GM19372 (cell line): ENCODE data around the gene ALG10B.

Experiments used
- ATAC-seq: cut with Tn5 transposase; IDR thresholded peaks from one replicate; pipeline ENCODE4 v1.9.1; 2021; ENCODE audit warnings: mild to moderate bottlenecking, low read depth, moderate library complexity; ENCODE audit not compliant: unreplicated experiment

ALG10B gene

DNA sequence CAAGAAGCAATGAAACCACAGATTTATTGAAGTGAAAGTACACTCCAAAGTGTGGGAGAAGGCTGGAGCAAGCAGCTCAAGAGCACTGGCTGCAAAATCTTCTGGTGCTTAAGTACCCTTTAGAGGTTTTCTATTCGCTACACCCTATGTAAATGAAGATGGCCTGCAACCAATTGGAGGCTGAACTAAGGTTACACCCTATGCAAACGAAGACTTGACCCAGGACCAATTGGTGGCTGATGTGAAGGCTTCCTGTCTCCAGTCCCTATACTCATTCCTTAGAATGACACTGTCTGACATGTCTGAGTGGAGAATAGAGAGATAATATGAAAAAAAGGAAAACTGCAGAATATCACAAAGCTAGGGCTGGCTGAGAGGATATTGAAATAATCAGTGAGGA lies 57.2 kb downstream of the ALG10B start:
- no peak for ATAC-seq

DNA sequence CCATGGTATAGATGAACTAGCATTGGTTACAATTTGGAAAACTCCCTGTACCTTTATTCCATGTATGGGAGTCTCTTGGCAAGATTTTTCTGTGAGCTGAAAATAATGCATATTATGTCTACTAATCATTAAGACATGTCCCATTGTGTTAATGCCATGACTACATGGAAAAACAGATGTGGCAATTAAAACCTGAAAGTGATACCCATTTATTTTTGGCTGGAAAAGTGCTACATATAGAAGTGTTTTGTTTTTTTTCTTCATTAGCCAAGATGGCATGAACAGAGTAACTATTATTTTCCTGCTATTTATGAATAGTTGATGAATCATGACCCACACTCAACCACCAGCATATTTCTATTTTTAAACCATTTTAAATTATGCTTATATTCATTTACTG lies 58.2 kb downstream of the ALG10B start:
- ATAC-seq: no peak
